ENCODE results near the gene SLC6A2. TPM values are rescaled to one million over a fixed set of nuclear protein-coding genes. Genes with fewer than 3 reads are reported as not detected.

SLC6A2 gene
- total and polyA plus RNA-seq, 2 experiments from 2014 or later: 0.35 to 0.39 TPM

GRCh38 chr16:55713103-55713502 lies 57.3 kb downstream of the SLC6A2 start:
- H3K9me2 ChIP-seq (ENCODE audit: insufficient read depth): no peaks in the 10 kb centered on the region
- H4K20me1 ChIP-seq (replicated peaks; ENCODE audit: insufficient read depth): peaks cover 3% of the 10 kb centered on the region; the same call in 1 of the 2 replicates
- no peaks in the 10 kb centered on the region for H3K36me3 ChIP-seq (ENCODE audit: insufficient read depth)
- H3F3A ChIP-seq (replicated peaks; ENCODE audit: low read depth): no peaks in the 10 kb centered on the region
- H3K4me1 ChIP-seq (ENCODE audit: insufficient read depth): no peaks in the 10 kb centered on the region
- no peaks in the 10 kb centered on the region for H3K27me3 ChIP-seq (ENCODE audit: insufficient read depth)
- no peak overlapping the region for H2AFZ ChIP-seq
- H3K4me1 Mint-ChIP-seq: no peaks in the 10 kb centered on the region
- peaks cover 2% of the 10 kb centered on the region for H3K27me3 Mint-ChIP-seq (ENCODE audit: insufficient read depth, low read depth, poor library complexity)
- TF ChIP-seq POLR2AphosphoS5 (IDR thresholded peaks at IDR 0.05; ENCODE audit: low read depth) (no peak), EZH2 (IDR thresholded peaks at IDR 0.05; ENCODE audit: low read depth, unreplicated experiment) (no peak), EZH2phosphoT487 (IDR thresholded peaks at IDR 0.05; ENCODE audit: unreplicated experiment) (no peak), STAT1 (IDR thresholded peaks at IDR 0.05; ENCODE audit: unreplicated experiment) (no peak), REST (IDR thresholded peaks at IDR 0.05; ENCODE audit: unreplicated experiment) (no peak), CREB1 (CRISPR knock-in tag; IDR thresholded peaks at IDR 0.05; ENCODE audit: low read depth) (no peak), ZNF331 (CRISPR knock-in tag; IDR thresholded peaks at IDR 0.05; ENCODE audit: low read depth) (no peak), NANOG (IDR thresholded peaks at IDR 0.05; ENCODE audit: borderline replicate concordance) (no peak), ETS1 (IDR thresholded peaks at IDR 0.05) (no peak), JUNB (IDR thresholded peaks at IDR 0.05; ENCODE audit: unreplicated experiment) (no peak), ZNF114 (CRISPR knock-in tag; IDR thresholded peaks at IDR 0.05) (no peak)
- TF ChIP-seq, protein P1, sequence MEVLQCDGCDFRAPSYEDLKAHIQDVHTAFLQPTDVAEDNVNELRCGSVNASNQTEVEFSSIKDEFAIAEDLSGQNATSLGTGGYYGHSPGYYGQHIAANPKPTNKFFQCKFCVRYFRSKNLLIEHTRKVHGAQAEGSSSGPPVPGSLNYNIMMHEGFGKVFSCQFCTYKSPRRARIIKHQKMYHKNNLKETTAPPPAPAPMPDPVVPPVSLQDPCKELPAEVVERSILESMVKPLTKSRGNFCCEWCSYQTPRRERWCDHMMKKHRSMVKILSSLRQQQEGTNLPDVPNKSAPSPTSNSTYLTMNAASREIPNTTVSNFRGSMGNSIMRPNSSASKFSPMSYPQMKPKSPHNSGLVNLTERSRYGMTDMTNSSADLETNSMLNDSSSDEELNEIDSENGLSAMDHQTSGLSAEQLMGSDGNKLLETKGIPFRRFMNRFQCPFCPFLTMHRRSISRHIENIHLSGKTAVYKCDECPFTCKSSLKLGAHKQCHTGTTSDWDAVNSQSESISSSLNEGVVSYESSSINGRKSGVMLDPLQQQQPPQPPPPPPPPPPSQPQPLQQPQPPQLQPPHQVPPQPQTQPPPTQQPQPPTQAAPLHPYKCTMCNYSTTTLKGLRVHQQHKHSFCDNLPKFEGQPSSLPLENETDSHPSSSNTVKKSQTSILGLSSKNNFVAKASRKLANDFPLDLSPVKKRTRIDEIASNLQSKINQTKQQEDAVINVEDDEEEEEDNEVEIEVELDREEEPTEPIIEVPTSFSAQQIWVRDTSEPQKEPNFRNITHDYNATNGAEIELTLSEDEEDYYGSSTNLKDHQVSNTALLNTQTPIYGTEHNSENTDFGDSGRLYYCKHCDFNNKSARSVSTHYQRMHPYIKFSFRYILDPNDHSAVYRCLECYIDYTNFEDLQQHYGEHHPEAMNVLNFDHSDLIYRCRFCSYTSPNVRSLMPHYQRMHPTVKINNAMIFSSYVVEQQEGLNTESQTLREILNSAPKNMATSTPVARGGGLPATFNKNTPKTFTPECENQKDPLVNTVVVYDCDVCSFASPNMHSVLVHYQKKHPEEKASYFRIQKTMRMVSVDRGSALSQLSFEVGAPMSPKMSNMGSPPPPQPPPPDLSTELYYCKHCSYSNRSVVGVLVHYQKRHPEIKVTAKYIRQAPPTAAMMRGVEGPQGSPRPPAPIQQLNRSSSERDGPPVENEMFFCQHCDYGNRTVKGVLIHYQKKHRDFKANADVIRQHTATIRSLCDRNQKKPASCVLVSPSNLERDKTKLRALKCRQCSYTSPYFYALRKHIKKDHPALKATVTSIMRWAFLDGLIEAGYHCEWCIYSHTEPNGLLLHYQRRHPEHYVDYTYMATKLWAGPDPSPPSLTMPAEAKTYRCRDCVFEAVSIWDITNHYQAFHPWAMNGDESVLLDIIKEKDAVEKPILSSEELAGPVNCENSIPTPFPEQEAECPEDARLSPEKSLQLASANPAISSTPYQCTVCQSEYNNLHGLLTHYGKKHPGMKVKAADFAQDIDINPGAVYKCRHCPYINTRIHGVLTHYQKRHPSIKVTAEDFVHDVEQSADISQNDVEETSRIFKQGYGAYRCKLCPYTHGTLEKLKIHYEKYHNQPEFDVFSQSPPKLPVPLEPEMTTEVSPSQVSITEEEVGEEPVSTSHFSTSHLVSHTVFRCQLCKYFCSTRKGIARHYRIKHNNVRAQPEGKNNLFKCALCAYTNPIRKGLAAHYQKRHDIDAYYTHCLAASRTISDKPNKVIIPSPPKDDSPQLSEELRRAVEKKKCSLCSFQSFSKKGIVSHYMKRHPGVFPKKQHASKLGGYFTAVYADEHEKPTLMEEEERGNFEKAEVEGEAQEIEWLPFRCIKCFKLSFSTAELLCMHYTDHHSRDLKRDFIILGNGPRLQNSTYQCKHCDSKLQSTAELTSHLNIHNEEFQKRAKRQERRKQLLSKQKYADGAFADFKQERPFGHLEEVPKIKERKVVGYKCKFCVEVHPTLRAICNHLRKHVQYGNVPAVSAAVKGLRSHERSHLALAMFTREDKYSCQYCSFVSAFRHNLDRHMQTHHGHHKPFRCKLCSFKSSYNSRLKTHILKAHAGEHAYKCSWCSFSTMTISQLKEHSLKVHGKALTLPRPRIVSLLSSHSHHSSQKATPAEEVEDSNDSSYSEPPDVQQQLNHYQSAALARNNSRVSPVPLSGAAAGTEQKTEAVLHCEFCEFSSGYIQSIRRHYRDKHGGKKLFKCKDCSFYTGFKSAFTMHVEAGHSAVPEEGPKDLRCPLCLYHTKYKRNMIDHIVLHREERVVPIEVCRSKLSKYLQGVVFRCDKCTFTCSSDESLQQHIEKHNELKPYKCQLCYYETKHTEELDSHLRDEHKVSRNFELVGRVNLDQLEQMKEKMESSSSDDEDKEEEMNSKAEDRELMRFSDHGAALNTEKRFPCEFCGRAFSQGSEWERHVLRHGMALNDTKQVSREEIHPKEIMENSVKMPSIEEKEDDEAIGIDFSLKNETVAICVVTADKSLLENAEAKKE (CRISPR knock-in tag; IDR thresholded peaks at IDR 0.05): no peak
- TF ChIP-seq, protein P2, sequence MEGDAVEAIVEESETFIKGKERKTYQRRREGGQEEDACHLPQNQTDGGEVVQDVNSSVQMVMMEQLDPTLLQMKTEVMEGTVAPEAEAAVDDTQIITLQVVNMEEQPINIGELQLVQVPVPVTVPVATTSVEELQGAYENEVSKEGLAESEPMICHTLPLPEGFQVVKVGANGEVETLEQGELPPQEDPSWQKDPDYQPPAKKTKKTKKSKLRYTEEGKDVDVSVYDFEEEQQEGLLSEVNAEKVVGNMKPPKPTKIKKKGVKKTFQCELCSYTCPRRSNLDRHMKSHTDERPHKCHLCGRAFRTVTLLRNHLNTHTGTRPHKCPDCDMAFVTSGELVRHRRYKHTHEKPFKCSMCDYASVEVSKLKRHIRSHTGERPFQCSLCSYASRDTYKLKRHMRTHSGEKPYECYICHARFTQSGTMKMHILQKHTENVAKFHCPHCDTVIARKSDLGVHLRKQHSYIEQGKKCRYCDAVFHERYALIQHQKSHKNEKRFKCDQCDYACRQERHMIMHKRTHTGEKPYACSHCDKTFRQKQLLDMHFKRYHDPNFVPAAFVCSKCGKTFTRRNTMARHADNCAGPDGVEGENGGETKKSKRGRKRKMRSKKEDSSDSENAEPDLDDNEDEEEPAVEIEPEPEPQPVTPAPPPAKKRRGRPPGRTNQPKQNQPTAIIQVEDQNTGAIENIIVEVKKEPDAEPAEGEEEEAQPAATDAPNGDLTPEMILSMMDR (conservative IDR thresholded peaks at IDR 0.05; ENCODE audit: low read depth in 2 of 2): no peak
- no peak overlapping the region for H3K27ac ChIP-seq (ENCODE audit: low read depth)
- H3K4me2 ChIP-seq: no peak overlapping the region
- no peaks in the 10 kb centered on the region for H3K79me2 ChIP-seq (replicated peaks; ENCODE audit: insufficient read depth)
- no peak overlapping the region for H3K4me3 ChIP-seq
- no peak for DNase-seq (ENCODE audit: low spot score)
- no peak for ATAC-seq
- H3K36me3 Mint-ChIP-seq (ENCODE audit: low read depth): no peaks in the 10 kb centered on the region
- no peaks in the 10 kb centered on the region for H3K9me3 Mint-ChIP-seq
- no peak overlapping the region for H3K27ac Mint-ChIP-seq
- H3K4me3 Mint-ChIP-seq: no peak overlapping the region
